NCI-H187 (cell line): Measurements from ENCODE around the gene TFDP2.
"Not testable (repeated sequence)": the region's sequence is repeated elsewhere in the genome, so short reads cannot be mapped to it uniquely, and the experiment has no call there.

Experiments
- DNase-seq, 2 experiments: peaks; one replicate each; lab custom pipeline; 2025; lab: John Stamatoyannopoulos, UW

TFDP2 gene

GRCh38 chr3:141921316-141921715 is 228.0 kb downstream of the TFDP2 start:
- no peak for DNase-seq

GRCh38 chr3:141920701-141921100 is 228.6 kb downstream of the TFDP2 start:
- no peak for DNase-seq

GRCh38 chr3:141915766-141916165 is 233.6 kb downstream of the TFDP2 start:
- no peak for DNase-seq

GRCh38 chr3:141915016-141915415 is 234.3 kb downstream of the TFDP2 start:
- no peak for DNase-seq

- DNase-seq = no peak
These were observed 235.0 kb downstream of the TFDP2 start for GRCh38 chr3:141914311-141914710.

GRCh38 chr3:141913150-141913811 is 236.1 kb downstream of the TFDP2 start:
- DNase-seq = no peak

- not testable (repeated sequence) for DNase-seq
These were observed 239.4 kb downstream of the TFDP2 start for GRCh38 chr3:141909986-141910385.

- no peak for DNase-seq
These were observed 239.9 kb downstream of the TFDP2 start for GRCh38 chr3:141909408-141909807.

GRCh38 chr3:141905129-141905528 is 244.2 kb downstream of the TFDP2 start:
- DNase-seq = no peak

- DNase-seq = no peak
These were observed 245.1 kb downstream of the TFDP2 start for GRCh38 chr3:141904203-141904602.

GRCh38 chr3:141901914-141902313 is 247.4 kb downstream of the TFDP2 start:
- DNase-seq = no peak

- DNase-seq = no peak
These were observed 249.0 kb downstream of the TFDP2 start for GRCh38 chr3:141900343-141900742.

GRCh38 chr3:141898908-141899307 is 250.4 kb downstream of the TFDP2 start:
- no peak for DNase-seq

GRCh38 chr3:141895731-141896130 is 253.6 kb downstream of the TFDP2 start:
- DNase-seq = no peak

GRCh38 chr3:141894524-141895176 is 254.7 kb downstream of the TFDP2 start:
- DNase-seq = no peak
